CD8-positive, alpha-beta memory T cell (primary cell): Measurements from ENCODE around the gene DUSP21. TPM values are rescaled to one million over a fixed set of nuclear protein-coding genes. Genes with fewer than 3 reads are reported as not detected.
A peak's percentile ranks its signal among the peaks of the same experiment; 100 is the strongest.

Source experiments
- CTCF ChIA-PET: fragments of 350-600 bp; sonication (Branson Sonifier 250); formaldehyde crosslinking; loops from one replicate; lab custom pipeline; 2021; ENCODE audit warnings: antibody characterized with exemption; lab: Charles Lee
- POLR2A ChIA-PET: fragments of 350-600 bp; sonication (Branson Sonifier 250); formaldehyde crosslinking; loops from one replicate; lab custom pipeline; 2021; ENCODE audit warnings: antibody characterized with exemption; lab: Charles Lee
- DNase-seq, 5 donors: peaks; one replicate each; pipeline versions ENCODE4 v3.0.0 to v3.0.0-alpha.2; 2020 to 2022; ENCODE audit warnings: mixed read lengths in 1 of 5
- H3K27ac ChIP-seq: one replicate; pipeline ENCODE4 v1.7.0; 2013; ENCODE audit warnings: low read depth, mild to moderate bottlenecking, low read length, moderate library complexity
- H3K27me3 ChIP-seq: 2 replicates; pipeline ENCODE4 v1.7.0; 2013; ENCODE audit warnings: low read length, mild to moderate bottlenecking; ENCODE audit not compliant: insufficient read depth, poor library complexity, severe bottlenecking
- H3K36me3 ChIP-seq: 2 replicates; pipeline ENCODE4 v1.7.0; 2013; ENCODE audit warnings: mild to moderate bottlenecking, low read length, moderate library complexity; ENCODE audit not compliant: insufficient read depth
- H3K4me1 ChIP-seq: 2 replicates; pipeline ENCODE4 v1.7.0; 2013; ENCODE audit warnings: mild to moderate bottlenecking, low read length, moderate library complexity; ENCODE audit not compliant: insufficient read depth
- H3K4me3 ChIP-seq: 2 replicates; pipeline ENCODE4 v1.7.0; 2013; ENCODE audit warnings: mild to moderate bottlenecking, low read length
- H3K9me3 ChIP-seq: 2 replicates; pipeline ENCODE4 v1.7.0; 2013; ENCODE audit warnings: mild to moderate bottlenecking, low read length
- H3K27ac Mint-ChIP-seq, 8 donors: one replicate each; pipeline ENCODE4 v1.8.0; 2020 to 2021; ENCODE audit warnings: mixed read lengths in 8 of 8, mild to moderate bottlenecking in 6 of 8, inconsistent platforms in 3 of 8, moderate library complexity in 3 of 8
- H3K27me3 Mint-ChIP-seq, 2 donors: one replicate each; pipeline ENCODE4 v1.8.0; 2020 to 2021; ENCODE audit warnings: mixed read lengths in 2 of 2, mild to moderate bottlenecking in 1 of 2, moderate library complexity in 1 of 2
- H3K36me3 Mint-ChIP-seq, 3 donors: one replicate each; pipeline ENCODE4 v1.8.0; 2020 to 2021; ENCODE audit warnings: mixed read lengths in 3 of 3, inconsistent platforms in 1 of 3, mild to moderate bottlenecking in 1 of 3
- H3K4me1 Mint-ChIP-seq, 3 donors: one replicate each; pipeline ENCODE4 v1.8.0; 2020 to 2021; ENCODE audit warnings: mixed read lengths in 3 of 3, inconsistent platforms in 1 of 3, mild to moderate bottlenecking in 1 of 3
- H3K4me3 Mint-ChIP-seq, 7 donors: one replicate each; pipeline ENCODE4 v1.8.0; 2020 to 2021; ENCODE audit warnings: mixed read lengths in 7 of 7, mild to moderate bottlenecking in 6 of 7, moderate library complexity in 4 of 7, inconsistent platforms in 2 of 7
- H3K9me3 Mint-ChIP-seq, 5 donors: one replicate each; pipeline ENCODE4 v1.8.0; 2020 to 2022; ENCODE audit warnings: mixed read lengths in 5 of 5, mild to moderate bottlenecking in 3 of 5, moderate library complexity in 2 of 5, inconsistent platforms in 1 of 5
- polyA plus RNA-seq: library from polyadenylated mRNA; unstranded; fragments of 300-500 nt; fragmentation: Illumina TruSeq; gene quantifications from one replicate; pipeline ENCODE4 v1.2.3, GENCODE V29; 2021
- total RNA-seq, 2 experiments: library from RNA; stranded (reverse); gene quantifications; one replicate each; pipeline ENCODE4 v1.2.3, GENCODE V29; 2021

Gene DUSP21
- total and polyA plus RNA-seq, 3 experiments from 2014 or later: not detected

DNA sequence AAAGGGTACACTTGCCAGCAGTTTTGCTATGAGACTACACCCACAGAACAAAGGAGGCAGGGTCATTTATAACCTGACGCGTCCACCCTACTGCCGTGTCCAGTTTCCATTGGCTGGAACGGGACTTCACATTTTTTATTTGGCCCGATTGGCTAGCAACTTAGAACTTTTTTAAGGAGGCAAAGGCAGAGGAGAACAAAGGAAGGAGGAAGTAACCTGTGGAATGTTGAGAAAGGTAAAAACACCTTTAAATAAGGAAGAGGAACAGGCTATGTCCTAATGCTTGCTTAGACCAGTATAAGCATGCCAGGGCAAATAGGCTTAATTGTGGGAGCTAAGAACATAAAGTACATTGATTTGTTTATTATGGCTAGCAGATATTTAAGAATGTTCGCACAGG is 47.8 kb downstream of the DUSP21 start:
- Histone ChIP-seq H3K27me3 (no peaks in the 10 kb centered on the region), H3K36me3 (no peaks in the 10 kb centered on the region), H3K4me1 (peaks cover 7% of the 10 kb centered on the region), H3K27ac (no peak overlapping the region), H3K4me3 (no peak overlapping the region), H3K9me3 (no peaks in the 10 kb centered on the region)
- ChIA-PET CTCF (no interaction called here), POLR2A (no interaction called here)
- peaks cover 0 to 14% (median 11%) of the 10 kb centered on the region in 5 donors for H3K9me3 Mint-ChIP-seq
- H3K36me3 Mint-ChIP-seq: peaks cover 2 to 19% (median 3%) of the 10 kb centered on the region in 3 donors
- no peak for DNase-seq
- H3K27ac Mint-ChIP-seq: peak overlapping the region in 1 of 8 donors; percentile 64
- peak overlapping the region in 2 of 7 donors; percentile 6 to 69 for H3K4me3 Mint-ChIP-seq
- H3K4me1 Mint-ChIP-seq: peaks cover 62 to 77% (median 65%) of the 10 kb centered on the region in 3 donors
- H3K27me3 Mint-ChIP-seq: no peaks in the 10 kb centered on the region

Other genes starting within 250 kb of the DUSP21 start
- 10 to 100 TPM; 20.7 to 21.5 TPM for gene KDM6A, start 29.2 kb downstream of the DUSP21 start, total RNA-seq
- 23.7 TPM for gene KDM6A, start 29.2 kb downstream of the DUSP21 start, polyA plus RNA-seq